Measurements from ENCODE around the gene NOS3.

The NOS3 gene

GRCh38 chr7:151013733-151014497 lies 23.1 kb downstream of the NOS3 start:
- peak; percentile 16 for TF ChIP-seq CTCF (IDR thresholded peaks at IDR 0.05; ENCODE audit: insufficient read depth, low read length, poor library complexity, severe bottlenecking)
- H3K27me3 ChIP-seq (replicated peaks; ENCODE audit: control insufficient read depth, insufficient read depth, low read length): no peaks in the 10 kb centered on the region; the same call in 1 of the 2 replicates
- H3K36me3 ChIP-seq (ENCODE audit: control insufficient read depth, insufficient read depth, low read length): no peaks in the 10 kb centered on the region
- peak; percentile 82 for DNase-seq (ENCODE audit: extremely low read depth, insufficient read length)
- H3K4me3 ChIP-seq (replicated peaks; ENCODE audit: low read depth, low read length): peak overlapping the region; percentile 63

DNA sequence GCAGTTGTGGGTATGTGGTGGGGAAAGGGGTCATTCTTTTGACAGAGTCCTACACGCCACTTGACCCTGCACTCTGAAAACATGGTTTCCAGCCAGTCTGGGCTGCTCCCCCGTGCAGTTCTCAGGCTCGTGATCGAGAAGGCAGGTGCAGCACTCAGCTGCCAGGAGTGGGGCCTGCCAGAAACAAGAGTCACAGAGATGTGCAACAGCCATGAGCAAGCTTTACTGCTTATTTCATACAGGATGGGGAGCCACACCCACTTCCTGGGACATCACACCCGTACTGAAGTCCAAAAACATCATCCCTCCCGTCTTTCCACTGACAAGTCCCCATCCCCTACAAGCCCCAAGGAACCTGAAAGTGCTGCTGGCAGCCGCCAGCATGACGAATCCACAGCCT lies 24.1 kb downstream of the NOS3 start:
- Histone ChIP-seq H3K27me3 (replicated peaks; ENCODE audit: control insufficient read depth, insufficient read depth, low read length) (no peaks in the 10 kb centered on the region; the same call in 1 of the 2 replicates), H3K36me3 (ENCODE audit: control insufficient read depth, insufficient read depth, low read length) (no peaks in the 10 kb centered on the region), H3K4me3 (replicated peaks; ENCODE audit: low read depth, low read length) (no peak overlapping the region)
- no peak for DNase-seq (ENCODE audit: extremely low read depth, insufficient read length)
- TF ChIP-seq CTCF (IDR thresholded peaks at IDR 0.05; ENCODE audit: insufficient read depth, low read length, poor library complexity, severe bottlenecking): no peak

DNA sequence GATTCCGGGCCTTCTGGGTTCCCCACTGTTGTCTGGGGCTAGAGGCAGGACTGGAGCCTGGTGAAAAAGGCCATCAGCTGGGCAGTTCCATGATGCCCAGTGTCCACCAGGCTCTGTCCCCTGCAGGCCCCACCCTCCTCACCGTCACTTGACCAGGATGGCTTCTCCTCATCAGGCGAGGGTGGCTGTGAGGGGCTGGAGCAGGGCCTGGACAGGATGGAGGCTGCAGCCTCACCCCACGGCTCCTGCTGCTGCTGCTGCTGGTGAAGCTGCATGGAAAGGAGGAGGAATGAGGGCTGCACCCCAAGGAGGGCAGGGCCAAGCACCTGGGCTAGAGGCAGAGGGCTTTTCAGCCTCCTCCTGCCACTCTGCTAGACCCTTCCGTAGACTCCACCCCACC lies 25.1 kb downstream of the NOS3 start:
- Histone ChIP-seq H3K27me3 (replicated peaks; ENCODE audit: control insufficient read depth, insufficient read depth, low read length) (peaks cover 2% of the 10 kb centered on the region; the same call in 1 of the 2 replicates), H3K4me3 (replicated peaks; ENCODE audit: low read depth, low read length) (no peak overlapping the region), H3K36me3 (ENCODE audit: control insufficient read depth, insufficient read depth, low read length) (no peaks in the 10 kb centered on the region)
- DNase-seq (ENCODE audit: extremely low read depth, insufficient read length): no peak
- no peak for TF ChIP-seq CTCF (IDR thresholded peaks at IDR 0.05; ENCODE audit: insufficient read depth, low read length, poor library complexity, severe bottlenecking)

- Histone ChIP-seq H3K4me3 (replicated peaks; ENCODE audit: low read depth, low read length) (no peak overlapping the region), H3K36me3 (ENCODE audit: control insufficient read depth, insufficient read depth, low read length) (no peaks in the 10 kb centered on the region), H3K27me3 (replicated peaks; ENCODE audit: control insufficient read depth, insufficient read depth, low read length) (peaks cover 2% of the 10 kb centered on the region; the same call in 1 of the 2 replicates)
- DNase-seq (ENCODE audit: extremely low read depth, insufficient read length): no peak
- TF ChIP-seq CTCF (IDR thresholded peaks at IDR 0.05; ENCODE audit: insufficient read depth, low read length, poor library complexity, severe bottlenecking): no peak
Measured at GRCh38 chr7:151016505-151016904, 25.7 kb downstream of the NOS3 start.

- no peak for DNase-seq (ENCODE audit: extremely low read depth, insufficient read length)
- TF ChIP-seq CTCF (IDR thresholded peaks at IDR 0.05; ENCODE audit: insufficient read depth, low read length, poor library complexity, severe bottlenecking): no peak
- no peaks in the 10 kb centered on the region for H3K36me3 ChIP-seq (ENCODE audit: control insufficient read depth, insufficient read depth, low read length)
- H3K4me3 ChIP-seq (replicated peaks; ENCODE audit: low read depth, low read length): no peak overlapping the region
- H3K27me3 ChIP-seq (replicated peaks; ENCODE audit: control insufficient read depth, insufficient read depth, low read length): peaks cover 2% of the 10 kb centered on the region; the same call in 1 of the 2 replicates
Measured at GRCh38 chr7:151016942-151017341, 26.1 kb downstream of the NOS3 start.

Data from GM06990 (cell line).